H9 (cell line): ENCODE data around the gene OR10A4. TPM values are rescaled to one million over a fixed set of nuclear protein-coding genes. Genes with fewer than 3 reads are reported as not detected.

Experiments used
- DNase-seq: peaks from one replicate; pipeline ENCODE4 v3.0.0-alpha.2; 2017
- H2AFZ ChIP-seq: one replicate; pipeline ENCODE4 v1.6.1; 2013; ENCODE audit warnings: mild to moderate bottlenecking, low read length, control low read depth, moderate library complexity
- H2AK5ac ChIP-seq: 2 replicates; pipeline ENCODE4 v1.6.1; 2013; ENCODE audit warnings: low read length, control low read depth, mixed read lengths; ENCODE audit not compliant: insufficient read length
- H2BK120ac ChIP-seq: one replicate; pipeline ENCODE4 v1.6.1; 2013; ENCODE audit warnings: low read depth, mild to moderate bottlenecking, low read length, control low read depth, inconsistent platforms; ENCODE audit not compliant: poor library complexity, severe bottlenecking
- H2BK12ac ChIP-seq: 2 replicates; pipeline ENCODE4 v1.6.1; 2013; ENCODE audit warnings: low read length, control low read depth, mixed read lengths, low read depth; ENCODE audit not compliant: insufficient read length
- H2BK15ac ChIP-seq: 2 replicates; pipeline ENCODE4 v1.6.1; 2013; ENCODE audit warnings: low read depth, low read length, control low read depth
- H2BK20ac ChIP-seq: one replicate; pipeline ENCODE4 v1.6.1; 2013; ENCODE audit warnings: low read depth, mild to moderate bottlenecking, low read length, control low read depth, inconsistent platforms; ENCODE audit not compliant: poor library complexity, severe bottlenecking
- H2BK5ac ChIP-seq: 2 replicates; pipeline ENCODE4 v1.6.1; 2013; ENCODE audit warnings: low read length, control low read depth, mixed read lengths; ENCODE audit not compliant: insufficient read length
- H3K14ac ChIP-seq: 2 replicates; pipeline ENCODE4 v1.6.1; 2013; ENCODE audit warnings: low read length, control low read depth; ENCODE audit not compliant: insufficient read depth
- H3K18ac ChIP-seq: 2 replicates; pipeline ENCODE4 v1.6.1; 2013; ENCODE audit warnings: low read depth, mild to moderate bottlenecking, mixed read lengths, low read length, control low read depth; ENCODE audit not compliant: insufficient read length
- H3K23ac ChIP-seq: 2 replicates; pipeline ENCODE4 v1.6.1; 2013; ENCODE audit warnings: low read length, control low read depth, mixed read lengths, low read depth; ENCODE audit not compliant: insufficient read length
- H3K23me2 ChIP-seq: 2 replicates; pipeline ENCODE4 v1.6.1; 2013; ENCODE audit warnings: low read depth, mild to moderate bottlenecking, mixed read lengths, low read length, control low read depth; ENCODE audit not compliant: insufficient read length, poor library complexity, severe bottlenecking
- H3K27ac ChIP-seq: 2 replicates; pipeline ENCODE4 v1.5.1; 2013; ENCODE audit warnings: low read length, control low read depth, mixed read lengths, low read depth; ENCODE audit not compliant: insufficient read length
- H3K27me3 ChIP-seq: 2 replicates; pipeline ENCODE4 v1.6.1; 2013; ENCODE audit warnings: low read length, control low read depth, inconsistent platforms; ENCODE audit not compliant: insufficient read depth
- H3K4ac ChIP-seq: 2 replicates; pipeline ENCODE4 v1.6.1; 2013; ENCODE audit warnings: low read depth, mild to moderate bottlenecking, control low read depth, inconsistent platforms, low read length, moderate library complexity
- H3K4me1 ChIP-seq: 2 replicates; pipeline ENCODE4 v1.6.1; 2013; ENCODE audit warnings: low read length, control low read depth, inconsistent platforms; ENCODE audit not compliant: insufficient read depth
- H3K4me2 ChIP-seq: 2 replicates; pipeline ENCODE4 v1.6.1; 2013; ENCODE audit warnings: low read length, control low read depth, mixed read lengths; ENCODE audit not compliant: insufficient read length, insufficient read depth
- H3K56ac ChIP-seq: 2 replicates; pipeline ENCODE4 v1.6.1; 2013; ENCODE audit warnings: low read depth, mild to moderate bottlenecking, mixed read lengths, low read length, control low read depth; ENCODE audit not compliant: insufficient read length
- H3K79me1 ChIP-seq: 2 replicates; pipeline ENCODE4 v1.6.1; 2013; ENCODE audit warnings: low read depth, mild to moderate bottlenecking, moderate library complexity, low read length, control low read depth, inconsistent platforms; ENCODE audit not compliant: insufficient read depth, poor library complexity, severe bottlenecking
- H3K79me2 ChIP-seq: 2 replicates; pipeline ENCODE4 v1.6.1; 2013; ENCODE audit warnings: low read length, control low read depth, inconsistent platforms; ENCODE audit not compliant: insufficient read depth
- H3K9ac ChIP-seq: 2 replicates; pipeline ENCODE4 v1.6.1; 2013; ENCODE audit warnings: low read length, control low read depth, mixed read lengths; ENCODE audit not compliant: insufficient read length; ENCODE audit errors: extremely low read depth
- H3K9me3 ChIP-seq: one replicate; pipeline ENCODE4 v1.6.1; 2013; ENCODE audit warnings: low read depth, low read length, inconsistent platforms; ENCODE audit not compliant: control insufficient read depth
- H3T11ph ChIP-seq: one replicate; pipeline ENCODE4 v1.6.1; 2013; ENCODE audit warnings: mild to moderate bottlenecking, low read length, control low read depth, inconsistent platforms
- H4K20me1 ChIP-seq: one replicate; pipeline ENCODE4 v1.6.1; 2013; ENCODE audit not compliant: control insufficient read depth, insufficient read length, insufficient read depth
- H4K5ac ChIP-seq: 2 replicates; pipeline ENCODE4 v1.6.1; 2013; ENCODE audit warnings: low read depth, mild to moderate bottlenecking, mixed read lengths, low read length, control low read depth; ENCODE audit not compliant: insufficient read length
- H4K8ac ChIP-seq: replicated peaks from 2 replicates; pipeline ENCODE4 v1.6.1; 2013; ENCODE audit warnings: low read length, control low read depth, mixed read lengths, low read depth; ENCODE audit not compliant: insufficient read length
- H4K91ac ChIP-seq: 2 replicates; pipeline ENCODE4 v1.6.1; 2013; ENCODE audit warnings: low read depth, mild to moderate bottlenecking, moderate library complexity, mixed read lengths, low read length, control low read depth; ENCODE audit not compliant: insufficient read length
- H3K27ac Mint-ChIP-seq, 3 experiments: 2 replicates in 2 of 3; 3 replicates in 1 of 3; pipeline ENCODE4 v1.8.0; 2020 to 2021; ENCODE audit warnings: mixed read lengths in 3 of 3, mild to moderate bottlenecking in 1 of 3, moderate library complexity in 1 of 3
- H3K27me3 Mint-ChIP-seq: 2 replicates; pipeline ENCODE4 v1.8.0; 2021; ENCODE audit warnings: low read depth, mild to moderate bottlenecking, moderate library complexity, mixed read lengths
- H3K36me3 Mint-ChIP-seq, 3 experiments: 2 replicates in 2 of 3; 3 replicates in 1 of 3; pipeline ENCODE4 v1.8.0; 2020 to 2021; ENCODE audit warnings: low read depth in 3 of 3, mixed read lengths in 3 of 3; ENCODE audit not compliant: insufficient read depth in 1 of 3
- H3K4me1 Mint-ChIP-seq, 2 experiments: 2 replicates each; pipeline ENCODE4 v1.8.0; 2020; ENCODE audit warnings: mixed read lengths in 2 of 2
- H3K4me3 Mint-ChIP-seq, 2 experiments: 2 replicates in 1 of 2; 3 replicates in 1 of 2; pipeline ENCODE4 v1.8.0; 2020 to 2021; ENCODE audit warnings: mild to moderate bottlenecking in 2 of 2, mixed read lengths in 2 of 2, moderate library complexity in 1 of 2
- H3K9me3 Mint-ChIP-seq, 2 experiments: 2 replicates in 1 of 2; 3 replicates in 1 of 2; pipeline ENCODE4 v1.8.0; 2020; ENCODE audit warnings: mild to moderate bottlenecking in 2 of 2, mixed read lengths in 2 of 2, moderate library complexity in 1 of 2
- WGBS: extraction: QIAGEN DNeasy Blood & Tissue Kit; methylation state at CpG from one replicate; pipeline ENCODE4 v1.1.7; 2013; ENCODE audit warnings: missing lambda C conversion rate, low lambda C conversion rate, mixed read lengths; ENCODE audit not compliant: insufficient read length; ENCODE audit errors: extremely low coverage; 5-methylcytosine and 5-hydroxymethylcytosine counted together
- total RNA-seq: library from RNA; stranded (reverse); gene quantifications from 2 replicates; pipeline ENCODE4 v1.2.1, GENCODE V29; 2021
- TF ChIP-seq, protein P1 (sequence below): fragments of 200-600 bp; sonication (generic); conservative IDR thresholded peaks from 3 replicates; pipeline ENCODE4 v1.8.0; 2021; ENCODE audit warnings: antibody characterized with exemption, mild to moderate bottlenecking

OR10A4 gene
- total RNA-seq, 1 experiment from 2014 or later = not detected

DNA sequence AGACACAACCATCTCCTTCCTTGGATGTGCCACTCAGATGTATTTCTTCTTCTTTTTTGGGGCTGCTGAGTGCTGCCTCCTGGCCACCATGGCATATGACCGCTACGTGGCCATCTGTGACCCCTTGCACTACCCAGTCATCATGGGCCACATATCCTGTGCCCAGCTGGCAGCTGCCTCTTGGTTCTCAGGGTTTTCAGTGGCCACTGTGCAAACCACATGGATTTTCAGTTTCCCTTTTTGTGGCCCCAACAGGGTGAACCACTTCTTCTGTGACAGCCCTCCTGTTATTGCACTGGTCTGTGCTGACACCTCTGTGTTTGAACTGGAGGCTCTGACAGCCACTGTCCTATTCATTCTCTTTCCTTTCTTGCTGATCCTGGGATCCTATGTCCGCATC, 489 bp downstream of the OR10A4 start:
- Histone ChIP-seq H3K4ac (no peak overlapping the region), H4K5ac (no peak overlapping the region), H2AFZ (no peak overlapping the region), H3K14ac (no peak overlapping the region), H3K9ac (no peak overlapping the region), H2BK15ac (no peak overlapping the region), H2AK5ac (no peak overlapping the region), H3K4me1 (no peaks in the 10 kb centered on the region), H3K56ac (no peak overlapping the region), H3K23ac (no peak overlapping the region), H3K9me3 (no peaks in the 10 kb centered on the region), H3K4me2 (no peak overlapping the region), H3T11ph (no peak overlapping the region), H3K79me1 (no peaks in the 10 kb centered on the region), H3K27ac (no peak overlapping the region), H3K27me3 (no peaks in the 10 kb centered on the region), H4K8ac (no peak overlapping the region), H2BK5ac (no peak overlapping the region), H2BK20ac (no peak overlapping the region), H4K91ac (no peak overlapping the region), H3K18ac (no peak overlapping the region), H3K79me2 (no peaks in the 10 kb centered on the region), H3K23me2 (no peaks in the 10 kb centered on the region), H2BK120ac (no peak overlapping the region), H2BK12ac (no peak overlapping the region), H4K20me1 (no peaks in the 10 kb centered on the region)
- H3K9me3 Mint-ChIP-seq = peaks cover 2 to 7% of the 10 kb centered on the region in 2 experiments; a peak in 3 of 5 replicates
- H3K4me1 Mint-ChIP-seq = no peaks in the 10 kb centered on the region
- no peak overlapping the region for H3K27ac Mint-ChIP-seq
- TF ChIP-seq, protein P1, sequence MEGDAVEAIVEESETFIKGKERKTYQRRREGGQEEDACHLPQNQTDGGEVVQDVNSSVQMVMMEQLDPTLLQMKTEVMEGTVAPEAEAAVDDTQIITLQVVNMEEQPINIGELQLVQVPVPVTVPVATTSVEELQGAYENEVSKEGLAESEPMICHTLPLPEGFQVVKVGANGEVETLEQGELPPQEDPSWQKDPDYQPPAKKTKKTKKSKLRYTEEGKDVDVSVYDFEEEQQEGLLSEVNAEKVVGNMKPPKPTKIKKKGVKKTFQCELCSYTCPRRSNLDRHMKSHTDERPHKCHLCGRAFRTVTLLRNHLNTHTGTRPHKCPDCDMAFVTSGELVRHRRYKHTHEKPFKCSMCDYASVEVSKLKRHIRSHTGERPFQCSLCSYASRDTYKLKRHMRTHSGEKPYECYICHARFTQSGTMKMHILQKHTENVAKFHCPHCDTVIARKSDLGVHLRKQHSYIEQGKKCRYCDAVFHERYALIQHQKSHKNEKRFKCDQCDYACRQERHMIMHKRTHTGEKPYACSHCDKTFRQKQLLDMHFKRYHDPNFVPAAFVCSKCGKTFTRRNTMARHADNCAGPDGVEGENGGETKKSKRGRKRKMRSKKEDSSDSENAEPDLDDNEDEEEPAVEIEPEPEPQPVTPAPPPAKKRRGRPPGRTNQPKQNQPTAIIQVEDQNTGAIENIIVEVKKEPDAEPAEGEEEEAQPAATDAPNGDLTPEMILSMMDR = no peak
- no CpG with 5 or more reads among the region's 3 CpGs for WGBS
- H3K27me3 Mint-ChIP-seq = no peaks in the 10 kb centered on the region
- H3K36me3 Mint-ChIP-seq = no peaks in the 10 kb centered on the region
- no peak overlapping the region for H3K4me3 Mint-ChIP-seq
- no peak for DNase-seq
